ENCODE results near the gene FGFR4.

Gene FGFR4

DNA sequence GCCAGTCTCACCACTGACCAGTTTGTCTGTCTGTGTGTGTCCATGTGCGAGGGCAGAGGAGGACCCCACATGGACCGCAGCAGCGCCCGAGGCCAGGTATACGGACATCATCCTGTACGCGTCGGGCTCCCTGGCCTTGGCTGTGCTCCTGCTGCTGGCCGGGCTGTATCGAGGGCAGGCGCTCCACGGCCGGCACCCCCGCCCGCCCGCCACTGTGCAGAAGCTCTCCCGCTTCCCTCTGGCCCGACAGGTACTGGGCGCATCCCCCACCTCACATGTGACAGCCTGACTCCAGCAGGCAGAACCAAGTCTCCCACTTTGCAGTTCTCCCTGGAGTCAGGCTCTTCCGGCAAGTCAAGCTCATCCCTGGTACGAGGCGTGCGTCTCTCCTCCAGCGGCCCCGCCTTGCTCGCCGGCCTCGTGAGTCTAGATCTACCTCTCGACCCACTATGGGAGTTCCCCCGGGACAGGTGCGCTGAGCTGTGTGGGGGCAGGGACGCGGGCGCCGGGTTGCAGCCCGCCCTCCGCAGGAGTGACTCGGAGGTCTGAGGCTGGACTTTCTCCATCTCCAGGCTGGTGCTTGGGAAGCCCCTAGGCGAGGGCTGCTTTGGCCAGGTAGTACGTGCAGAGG lies 6.5 kb downstream of the FGFR4 start:
- no peaks in the 10 kb centered on the region for H3K9me3 ChIP-seq (ENCODE audit: control insufficient read depth, low read length)
- H3K4me1 ChIP-seq (ENCODE audit: control insufficient read depth, insufficient read depth, low read length), result peaks cover 8% of the 10 kb centered on the region
- 95 to 96% methylated on average over 40 of the region's 40 CpGs for WGBS, 2 experiments
- H3K4me3 ChIP-seq (ENCODE audit: insufficient read depth, low read depth, low read length), result no peak overlapping the region
- H3K27ac ChIP-seq (ENCODE audit: insufficient read depth, low read depth, low read length, poor library complexity, severe bottlenecking), result no peak overlapping the region
- no peaks in the 10 kb centered on the region for H3K36me3 ChIP-seq (ENCODE audit: control insufficient read depth, insufficient read depth, low read length)
- H3K27me3 ChIP-seq (ENCODE audit: control insufficient read depth, insufficient read depth, low read length, poor library complexity, severe bottlenecking), result no peaks in the 10 kb centered on the region

DNA sequence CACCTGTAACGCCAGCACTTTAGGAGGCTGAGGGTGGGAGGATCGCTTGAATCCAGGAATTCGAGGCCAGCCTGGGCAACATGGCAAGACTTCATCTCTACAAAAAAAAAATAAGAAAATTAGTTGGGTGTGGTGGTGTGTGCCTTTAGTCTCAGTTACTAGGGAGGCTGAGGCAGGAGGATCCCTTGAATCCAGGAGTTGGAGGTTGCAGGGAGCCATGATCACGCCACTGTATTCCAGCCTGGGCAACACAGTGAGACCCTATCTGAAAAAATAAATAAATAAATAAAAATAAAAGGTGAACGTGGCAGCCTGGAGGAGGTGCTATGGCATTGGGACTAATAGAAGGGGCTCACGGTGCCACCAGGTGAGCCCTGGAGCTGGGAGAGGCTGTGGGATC lies 7.1 kb downstream of the FGFR4 start:
- 87 to 94% methylated on average over 5 to 6 of the region's 6 CpGs for WGBS, 2 experiments
- Histone ChIP-seq H3K4me1 (ENCODE audit: control insufficient read depth, insufficient read depth, low read length) (peaks cover 14% of the 10 kb centered on the region), H3K36me3 (ENCODE audit: control insufficient read depth, insufficient read depth, low read length) (no peaks in the 10 kb centered on the region), H3K9me3 (ENCODE audit: control insufficient read depth, low read length) (no peaks in the 10 kb centered on the region), H3K4me3 (ENCODE audit: insufficient read depth, low read depth, low read length) (no peak overlapping the region), H3K27me3 (ENCODE audit: control insufficient read depth, insufficient read depth, low read length, poor library complexity, severe bottlenecking) (no peaks in the 10 kb centered on the region), H3K27ac (ENCODE audit: insufficient read depth, low read depth, low read length, poor library complexity, severe bottlenecking) (no peak overlapping the region)

DNA sequence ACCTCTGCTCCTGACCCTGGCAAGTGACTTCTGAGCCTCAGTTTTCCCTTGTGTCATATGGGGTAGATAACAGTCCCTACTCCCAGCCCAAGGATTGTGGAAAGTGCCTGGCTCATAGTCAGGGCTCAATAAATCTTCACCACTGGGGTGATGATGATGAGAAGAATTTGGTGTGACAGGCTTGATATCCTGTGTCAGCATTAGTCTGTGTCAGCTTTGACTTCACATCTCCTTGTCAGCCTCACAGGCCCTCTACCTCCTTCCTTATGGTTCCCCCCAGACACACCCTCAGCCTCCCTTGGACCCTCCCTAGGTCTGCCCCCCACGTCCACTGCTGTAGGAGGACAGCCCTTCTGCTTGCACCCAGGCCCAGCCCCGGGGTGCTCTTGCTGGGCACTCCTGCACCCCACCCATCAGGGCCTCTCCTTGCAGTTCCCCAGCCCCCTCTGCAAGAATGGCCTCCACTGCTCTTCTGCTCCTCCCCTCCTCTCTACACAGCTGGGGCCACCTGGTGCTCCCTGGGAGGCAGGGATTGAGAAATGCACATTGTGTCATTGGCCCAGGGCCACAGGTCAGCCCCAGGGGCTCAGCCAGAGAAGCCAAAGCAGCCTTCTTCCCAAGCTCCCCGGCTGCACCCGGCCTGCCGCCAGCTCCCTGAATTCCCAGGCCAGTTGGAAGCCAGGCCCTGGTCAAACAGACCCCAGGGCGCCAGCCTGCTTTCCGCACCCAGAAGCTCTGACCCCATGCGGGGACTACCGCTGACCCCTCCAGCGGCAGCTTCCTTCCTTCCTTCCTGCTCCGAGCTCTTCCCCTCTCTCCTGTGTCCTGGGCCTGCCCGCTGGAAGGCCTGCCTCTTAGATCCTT lies 7.7 kb downstream of the FGFR4 start:
- Histone ChIP-seq H3K27me3 (ENCODE audit: control insufficient read depth, insufficient read depth, low read length, poor library complexity, severe bottlenecking) (no peaks in the 10 kb centered on the region), H3K4me3 (ENCODE audit: insufficient read depth, low read depth, low read length) (no peak overlapping the region), H3K36me3 (ENCODE audit: control insufficient read depth, insufficient read depth, low read length) (no peaks in the 10 kb centered on the region), H3K27ac (ENCODE audit: insufficient read depth, low read depth, low read length, poor library complexity, severe bottlenecking) (no peak overlapping the region), H3K4me1 (ENCODE audit: control insufficient read depth, insufficient read depth, low read length) (peaks cover 20% of the 10 kb centered on the region), H3K9me3 (ENCODE audit: control insufficient read depth, low read length) (no peaks in the 10 kb centered on the region)
- 81 to 85% methylated on average over 12 of the region's 12 CpGs for WGBS, 2 experiments

DNA sequence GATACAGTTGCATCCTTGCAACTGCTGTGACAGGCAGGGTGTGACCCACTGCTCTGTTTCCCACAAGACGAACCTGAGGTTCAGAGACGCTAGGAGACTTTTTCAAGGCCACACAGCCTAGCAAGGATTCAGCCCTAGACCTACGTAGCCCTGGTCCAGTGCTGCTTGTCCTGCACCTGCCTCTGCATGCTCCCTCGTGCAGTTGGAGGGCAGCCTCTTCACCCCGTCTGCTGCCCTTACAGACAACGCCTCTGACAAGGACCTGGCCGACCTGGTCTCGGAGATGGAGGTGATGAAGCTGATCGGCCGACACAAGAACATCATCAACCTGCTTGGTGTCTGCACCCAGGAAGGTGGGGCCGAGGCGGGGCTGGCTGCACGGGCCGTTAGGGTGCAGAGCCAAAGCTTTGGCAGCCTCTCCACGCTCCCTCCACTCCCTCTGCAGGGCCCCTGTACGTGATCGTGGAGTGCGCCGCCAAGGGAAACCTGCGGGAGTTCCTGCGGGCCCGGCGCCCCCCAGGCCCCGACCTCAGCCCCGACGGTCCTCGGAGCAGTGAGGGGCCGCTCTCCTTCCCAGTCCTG lies 8.5 kb downstream of the FGFR4 start:
- no peaks in the 10 kb centered on the region for H3K27me3 ChIP-seq (ENCODE audit: control insufficient read depth, insufficient read depth, low read length, poor library complexity, severe bottlenecking)
- H3K4me1 ChIP-seq (ENCODE audit: control insufficient read depth, insufficient read depth, low read length), result peaks cover 20% of the 10 kb centered on the region
- no peaks in the 10 kb centered on the region for H3K9me3 ChIP-seq (ENCODE audit: control insufficient read depth, low read length)
- H3K27ac ChIP-seq (ENCODE audit: insufficient read depth, low read depth, low read length, poor library complexity, severe bottlenecking), result no peak overlapping the region
- no peaks in the 10 kb centered on the region for H3K36me3 ChIP-seq (ENCODE audit: control insufficient read depth, insufficient read depth, low read length)
- WGBS, 2 experiments, result 92 to 94% methylated on average over 28 of the region's 28 CpGs
- H3K4me3 ChIP-seq (ENCODE audit: insufficient read depth, low read depth, low read length), result no peak overlapping the region

DNA sequence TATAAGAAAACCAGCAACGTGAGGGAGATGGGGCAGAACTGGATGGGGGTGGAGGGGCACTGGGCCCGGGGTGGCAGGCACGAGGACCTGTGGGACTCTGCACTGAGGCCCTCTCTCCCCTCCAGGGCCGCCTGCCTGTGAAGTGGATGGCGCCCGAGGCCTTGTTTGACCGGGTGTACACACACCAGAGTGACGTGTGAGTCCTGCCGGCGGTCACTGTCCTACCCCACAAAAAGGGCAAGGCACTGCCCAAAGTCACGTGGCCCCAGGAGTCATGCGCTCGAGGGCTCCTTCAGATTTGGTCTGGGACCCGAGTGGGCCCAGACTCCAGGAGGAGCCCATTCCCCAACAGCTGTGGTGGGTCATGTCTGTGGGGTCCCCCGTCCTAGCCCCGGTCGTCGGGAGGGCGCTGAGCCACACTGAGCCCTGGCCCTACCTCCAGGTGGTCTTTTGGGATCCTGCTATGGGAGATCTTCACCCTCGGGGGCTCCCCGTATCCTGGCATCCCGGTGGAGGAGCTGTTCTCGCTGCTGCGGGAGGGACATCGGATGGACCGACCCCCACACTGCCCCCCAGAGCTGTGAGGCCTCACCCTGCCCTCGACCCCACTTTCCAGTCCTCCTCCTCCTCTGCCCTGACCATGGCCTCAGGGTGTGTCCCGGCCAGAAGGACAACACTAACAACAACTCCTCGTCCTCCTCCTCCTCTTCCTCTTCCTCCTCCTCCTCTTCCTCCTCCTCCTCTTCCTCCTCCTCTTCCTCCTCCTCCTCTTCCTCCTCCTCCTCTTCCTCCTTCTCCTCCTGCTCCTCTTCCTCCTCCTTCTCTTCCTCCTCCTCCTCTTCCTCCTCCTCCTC lies 9.7 kb downstream of the FGFR4 start:
- Histone ChIP-seq H3K36me3 (ENCODE audit: control insufficient read depth, insufficient read depth, low read length) (no peaks in the 10 kb centered on the region), H3K4me3 (ENCODE audit: insufficient read depth, low read depth, low read length) (no peak overlapping the region), H3K9me3 (ENCODE audit: control insufficient read depth, low read length) (no peaks in the 10 kb centered on the region), H3K27me3 (ENCODE audit: control insufficient read depth, insufficient read depth, low read length, poor library complexity, severe bottlenecking) (no peaks in the 10 kb centered on the region), H3K27ac (ENCODE audit: insufficient read depth, low read depth, low read length, poor library complexity, severe bottlenecking) (no peak overlapping the region), H3K4me1 (ENCODE audit: control insufficient read depth, insufficient read depth, low read length) (peaks cover 20% of the 10 kb centered on the region)
- 93 to 94% methylated on average over 29 of the region's 29 CpGs for WGBS, 2 experiments

DNA sequence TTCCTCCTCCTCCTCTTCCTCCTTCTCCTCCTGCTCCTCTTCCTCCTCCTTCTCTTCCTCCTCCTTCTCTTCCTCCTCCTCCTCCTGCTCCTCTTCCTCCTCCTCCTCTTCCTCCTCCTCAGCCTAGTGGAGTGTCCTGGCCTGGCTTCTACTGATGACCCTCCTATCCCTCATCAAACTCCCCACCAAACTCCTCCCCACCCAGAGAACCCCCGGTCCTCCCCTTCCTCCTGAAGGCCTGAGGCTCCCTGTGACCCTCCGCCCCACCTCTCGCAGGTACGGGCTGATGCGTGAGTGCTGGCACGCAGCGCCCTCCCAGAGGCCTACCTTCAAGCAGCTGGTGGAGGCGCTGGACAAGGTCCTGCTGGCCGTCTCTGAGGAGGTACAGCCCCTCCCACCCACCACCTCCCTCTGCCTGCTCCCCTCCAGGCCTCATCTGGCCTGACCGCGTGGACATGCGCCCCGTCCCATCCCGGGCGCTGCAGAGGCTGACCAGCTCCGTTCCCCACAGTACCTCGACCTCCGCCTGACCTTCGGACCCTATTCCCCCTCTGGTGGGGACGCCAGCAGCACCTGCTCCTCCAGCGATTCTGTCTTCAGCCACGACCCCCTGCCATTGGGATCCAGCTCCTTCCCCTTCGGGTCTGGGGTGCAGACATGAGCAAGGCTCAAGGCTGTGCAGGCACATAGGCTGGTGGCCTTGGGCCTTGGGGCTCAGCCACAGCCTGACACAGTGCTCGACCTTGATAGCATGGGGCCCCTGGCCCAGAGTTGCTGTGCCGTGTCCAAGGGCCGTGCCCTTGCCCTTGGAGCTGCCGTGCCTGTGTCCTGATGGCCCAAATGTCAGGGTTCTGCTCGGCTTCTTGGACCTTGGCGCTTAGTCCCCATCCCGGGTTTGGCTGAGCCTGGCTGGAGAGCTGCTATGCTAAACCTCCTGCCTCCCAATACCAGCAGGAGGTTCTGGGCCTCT lies 10.6 kb downstream of the FGFR4 start:
- peaks cover 20% of the 10 kb centered on the region for H3K4me1 ChIP-seq (ENCODE audit: control insufficient read depth, insufficient read depth, low read length)
- H3K9me3 ChIP-seq (ENCODE audit: control insufficient read depth, low read length), result no peaks in the 10 kb centered on the region
- no peak overlapping the region for H3K4me3 ChIP-seq (ENCODE audit: insufficient read depth, low read depth, low read length)
- H3K27ac ChIP-seq (ENCODE audit: insufficient read depth, low read depth, low read length, poor library complexity, severe bottlenecking), result no peak overlapping the region
- no peaks in the 10 kb centered on the region for H3K27me3 ChIP-seq (ENCODE audit: control insufficient read depth, insufficient read depth, low read length, poor library complexity, severe bottlenecking)
- no peaks in the 10 kb centered on the region for H3K36me3 ChIP-seq (ENCODE audit: control insufficient read depth, insufficient read depth, low read length)
- 93 to 94% methylated on average over 30 of the region's 30 CpGs for WGBS, 2 experiments

DNA sequence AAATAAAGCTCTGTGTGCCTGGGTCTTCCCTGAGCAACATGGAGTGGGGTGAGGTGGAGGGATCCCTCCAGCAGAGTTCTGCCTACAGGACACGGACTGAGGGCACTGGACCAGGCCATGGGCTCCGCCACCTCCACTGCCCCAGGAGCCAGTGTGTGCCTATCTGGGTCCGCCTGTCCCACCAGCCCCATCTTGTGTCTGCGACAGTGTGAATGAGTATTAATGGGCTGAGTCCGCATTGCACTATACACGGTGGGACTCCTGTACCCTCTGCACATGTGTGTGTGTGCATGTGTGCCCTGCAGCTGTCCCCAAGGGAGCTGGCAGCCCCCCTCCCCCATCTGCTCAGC lies 11.4 kb downstream of the FGFR4 start:
- H3K27me3 ChIP-seq (ENCODE audit: control insufficient read depth, insufficient read depth, low read length, poor library complexity, severe bottlenecking), result no peaks in the 10 kb centered on the region
- H3K9me3 ChIP-seq (ENCODE audit: control insufficient read depth, low read length), result no peaks in the 10 kb centered on the region
- H3K27ac ChIP-seq (ENCODE audit: insufficient read depth, low read depth, low read length, poor library complexity, severe bottlenecking), result no peak overlapping the region
- no peak overlapping the region for H3K4me3 ChIP-seq (ENCODE audit: insufficient read depth, low read depth, low read length)
- WGBS, 2 experiments, result 94 to 95% methylated on average over 6 of the region's 6 CpGs
- peaks cover 20% of the 10 kb centered on the region for H3K4me1 ChIP-seq (ENCODE audit: control insufficient read depth, insufficient read depth, low read length)
- H3K36me3 ChIP-seq (ENCODE audit: control insufficient read depth, insufficient read depth, low read length), result no peaks in the 10 kb centered on the region

DNA sequence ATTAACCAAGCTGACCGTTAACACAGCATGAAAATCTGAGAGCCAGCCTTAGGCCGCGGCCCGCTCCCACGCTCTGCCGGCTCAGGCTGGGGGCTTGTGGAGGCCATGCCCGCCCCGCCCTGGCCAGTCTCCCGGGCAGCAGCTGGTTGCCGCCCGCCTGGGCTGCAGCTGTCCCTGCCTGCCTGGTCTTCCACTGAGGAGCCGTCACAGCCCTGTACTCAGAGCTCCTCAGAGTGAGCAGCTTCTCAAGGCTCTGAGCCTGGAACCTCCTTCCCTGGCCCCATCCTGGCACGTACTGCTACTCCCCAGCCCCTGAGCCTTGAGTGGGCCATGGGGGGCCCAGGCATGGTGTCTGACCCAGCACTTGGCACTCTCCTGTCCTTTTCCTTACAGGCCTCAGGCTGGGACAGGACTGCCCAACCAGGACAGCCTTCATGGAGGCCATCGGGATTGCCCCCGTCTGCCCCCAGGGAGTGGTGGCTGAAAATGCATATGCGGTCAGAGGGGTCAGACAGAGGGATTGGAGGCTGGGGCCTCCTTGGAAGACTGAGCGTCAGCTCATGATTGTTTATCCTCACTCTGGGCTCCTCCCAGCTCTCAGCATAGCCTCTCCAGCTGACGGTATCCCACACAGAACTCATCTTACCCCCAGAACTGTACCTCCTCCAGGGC lies 11.9 kb downstream of the FGFR4 start:
- no peaks in the 10 kb centered on the region for H3K27me3 ChIP-seq (ENCODE audit: control insufficient read depth, insufficient read depth, low read length, poor library complexity, severe bottlenecking)
- H3K4me3 ChIP-seq (ENCODE audit: insufficient read depth, low read depth, low read length), result no peak overlapping the region
- no peaks in the 10 kb centered on the region for H3K36me3 ChIP-seq (ENCODE audit: control insufficient read depth, insufficient read depth, low read length)
- peak overlapping the region; percentile 53 for H3K27ac ChIP-seq (ENCODE audit: insufficient read depth, low read depth, low read length, poor library complexity, severe bottlenecking)
- 77 to 82% methylated on average over 18 of the region's 18 CpGs for WGBS, 2 experiments
- H3K4me1 ChIP-seq (ENCODE audit: control insufficient read depth, insufficient read depth, low read length), result peaks cover 20% of the 10 kb centered on the region
- no peaks in the 10 kb centered on the region for H3K9me3 ChIP-seq (ENCODE audit: control insufficient read depth, low read length)

Measured in ectodermal cell (in vitro differentiated cells).